Raji (cell line): ENCODE results near the gene PANK1.

ENCODE experiments used
- POLR2A ChIP-seq: IDR thresholded peaks from 2 replicates; pipeline ENCODE4 v1.6.1; 2011; ENCODE audit warnings: low read depth, low read length, control low read depth; ENCODE audit not compliant: insufficient read depth

Gene PANK1

GRCh38 chr10:89547853-89548513 lies 97.1 kb downstream of the PANK1 start:
- TF ChIP-seq POLR2A: no peak

- TF ChIP-seq POLR2A: no peak
Measured at GRCh38 chr10:89543841-89544240, 101.2 kb downstream of the PANK1 start.

GRCh38 chr10:89540420-89540949 lies 104.6 kb downstream of the PANK1 start:
- no peak for TF ChIP-seq POLR2A

GRCh38 chr10:89537364-89537763 lies 107.7 kb downstream of the PANK1 start:
- no peak for TF ChIP-seq POLR2A

GRCh38 chr10:89536013-89536354 lies 109.1 kb downstream of the PANK1 start:
- TF ChIP-seq POLR2A: no peak

GRCh38 chr10:89535171-89536012 lies 109.7 kb downstream of the PANK1 start, which contains the start of gene SLC16A12:
TSS of gene SLC16A12 (minus strand) at chr10:89535594. CDS start at chr10:89462578, 73,016 bp downstream.
- TF ChIP-seq POLR2A: no peak

- no peak for TF ChIP-seq POLR2A
Measured at GRCh38 chr10:89534826-89535166, 110.2 kb downstream of the PANK1 start.
